Left lung (tissue), 10 donors: ENCODE measurements around the gene JCAD. TPM values are rescaled to one million over a fixed set of nuclear protein-coding genes. Genes with fewer than 3 reads are reported as not detected.

Experiments
- ATAC-seq: fragments of 200-7000 bp; cut with Tn5 transposase; one replicate; pipeline ENCODE4 v1.9.1; 2020; ENCODE audit warnings: moderate library complexity
- DNase-seq, 4 donors: peaks; one replicate each; pipeline ENCODE4 v3.0.0-alpha.2; 2013 to 2020
- H3K27ac ChIP-seq, 2 donors: fragments of 200-600 bp; sonication (generic) in 1 of 2; one replicate each; pipeline versions ENCODE4 v1.5.0 to v1.8.0; 2020 to 2021
- H3K27me3 ChIP-seq, 2 donors: fragments of 200-600 bp; sonication (generic) in 1 of 2; one replicate each; pipeline versions ENCODE4 v1.5.0 to v1.8.0; 2020 to 2021
- H3K36me3 ChIP-seq, 2 donors: fragments of 200-600 bp; sonication (generic) in 1 of 2; one replicate each; pipeline versions ENCODE4 v1.5.0 to v1.8.0; 2020 to 2021
- H3K4me1 ChIP-seq, 2 donors: fragments of 200-600 bp; one replicate each; pipeline ENCODE4 v1.8.0; 2021
- H3K4me3 ChIP-seq, 2 donors: fragments of 200-600 bp; sonication (generic) in 1 of 2; one replicate each; pipeline versions ENCODE4 v1.5.0 to v1.8.0; 2020 to 2021; ENCODE audit warnings: mild to moderate bottlenecking in 1 of 2
- H3K9me3 ChIP-seq, 2 donors: fragments of 200-600 bp; sonication (generic) in 1 of 2; one replicate each; pipeline versions ENCODE4 v1.5.0 to v1.8.0; 2020 to 2021
- CTCF ChIP-seq, 2 donors: fragments of 200-600 bp; sonication (generic) in 1 of 2; IDR thresholded peaks; one replicate each; pipeline versions ENCODE4 v1.5.0 to v1.8.0; 2021; ENCODE audit warnings: antibody characterized with exemption in 2 of 2
- intact Hi-C, 2 donors: fragments of 100-400 bp; cut with DNase I; formaldehyde crosslinking; loops; one replicate each; pipeline versions ENCODE4 v1.11.2 to v1.14.2; 2022
- polyA plus RNA-seq, 6 donors: library from polyadenylated mRNA; unstranded; fragments of 120-200 nt; gene quantifications; one replicate each; pipeline ENCODE4 v1.2.1, GENCODE V29; 2013; ENCODE audit not compliant: insufficient read length in 6 of 6
- total RNA-seq, 2 donors: library from RNA; stranded (reverse); fragmentation: NEBNext Ultra II Directional; extraction: Animal tissue kit (Norgen Biotek cat#: 25700); gene quantifications; one replicate each; pipeline ENCODE4 v1.2.1, GENCODE V29; 2021
- donor health status: DM: no; HTN: yes; CAD: no.
- donor health status: DM: no; HTN: no; CAD: no.

The JCAD gene
- total and polyA plus RNA-seq, 8 donors = 28.7 to 88.4 (median 71.0) TPM

- peaks cover 16 to 42% of the 10 kb centered on the region in 2 donors for H3K4me1 ChIP-seq
- TF ChIP-seq CTCF (IDR thresholded peaks at IDR 0.05) = no peak
- H3K9me3 ChIP-seq = no peaks in the 10 kb centered on the region
- H3K36me3 ChIP-seq = no peaks in the 10 kb centered on the region
- peak overlapping the region; percentile 55 to 82 for H3K4me3 ChIP-seq
- H3K27ac ChIP-seq = peak overlapping the region; percentile 85
- intact Hi-C loops = no loop called here
- ATAC-seq (no peak), DNase-seq (no peak)
- peaks cover 0 to 41% of the 10 kb centered on the region in 2 donors for H3K27me3 ChIP-seq
Observed at GRCh38 chr10:30057894-30058556, 1.4 kb downstream of the JCAD start.

- H3K27ac ChIP-seq = peak overlapping the region; percentile 85
- peak overlapping the region; percentile 55 to 82 for H3K4me3 ChIP-seq
- peaks cover 0 to 41% of the 10 kb centered on the region in 2 donors for H3K27me3 ChIP-seq
- peaks cover 16 to 42% of the 10 kb centered on the region in 2 donors for H3K4me1 ChIP-seq
- ATAC-seq = peak; percentile 72
- intact Hi-C loops = no loop called here
- TF ChIP-seq CTCF (IDR thresholded peaks at IDR 0.05) = no peak
- no peaks in the 10 kb centered on the region for H3K9me3 ChIP-seq
- H3K36me3 ChIP-seq = no peaks in the 10 kb centered on the region
- no peak for DNase-seq
Observed at GRCh38 chr10:30057421-30057841, 2.0 kb downstream of the JCAD start.

GRCh38 chr10:30056767-30057355 lies 2.5 kb downstream of the JCAD start:
- DNase-seq (no peak), ATAC-seq (no peak)
- Histone ChIP-seq H3K36me3 (no peaks in the 10 kb centered on the region), H3K9me3 (no peaks in the 10 kb centered on the region), H3K27me3 (peaks cover 0 to 41% of the 10 kb centered on the region in 2 donors), H3K4me1 (peaks cover 16 to 42% of the 10 kb centered on the region in 2 donors), H3K4me3 (peak overlapping the region; percentile 55 to 82), H3K27ac (peak overlapping the region; percentile 85)
- intact Hi-C loops = no loop called here
- no peak for TF ChIP-seq CTCF (IDR thresholded peaks at IDR 0.05)

GRCh38 chr10:30056281-30056680 lies 3.1 kb downstream of the JCAD start:
- H3K4me3 ChIP-seq = peak overlapping the region in 1 of 2 donors; percentile 1
- peaks cover 0 to 35% of the 10 kb centered on the region in 2 donors for H3K27me3 ChIP-seq
- H3K9me3 ChIP-seq = no peaks in the 10 kb centered on the region
- DNase-seq = no peak
- intact Hi-C loops = no loop called here
- no peak for ATAC-seq
- H3K4me1 ChIP-seq = peaks cover 16 to 42% of the 10 kb centered on the region in 2 donors
- TF ChIP-seq CTCF (IDR thresholded peaks at IDR 0.05) = no peak
- no peaks in the 10 kb centered on the region for H3K36me3 ChIP-seq
- peak overlapping the region; percentile 85 for H3K27ac ChIP-seq

GRCh38 chr10:30055226-30055662 lies 4.1 kb downstream of the JCAD start:
- Histone ChIP-seq H3K27ac (peak overlapping the region; percentile 85), H3K4me1 (peaks cover 16 to 42% of the 10 kb centered on the region in 2 donors), H3K36me3 (no peaks in the 10 kb centered on the region), H3K9me3 (no peaks in the 10 kb centered on the region), H3K27me3 (peaks cover 0 to 24% of the 10 kb centered on the region in 2 donors), H3K4me3 (no peak overlapping the region)
- no peak for TF ChIP-seq CTCF (IDR thresholded peaks at IDR 0.05)
- ATAC-seq (no peak), DNase-seq (no peak)
- intact Hi-C loops = no loop called here
